ENCODE results near the gene RBM39. TPM values are rescaled to one million over a fixed set of nuclear protein-coding genes. Genes with fewer than 3 reads are reported as not detected.
"Not testable (repeated sequence)": the region's sequence is repeated elsewhere in the genome, so short reads cannot be mapped to it uniquely, and the experiment has no call there.

RBM39 gene
- total and polyA plus RNA-seq, 8 donors: 98.7 to 426 (median 134) TPM

- Histone ChIP-seq H3K27me3 (no peaks in the 10 kb centered on the region), H3K9me3 (no peaks in the 10 kb centered on the region), H3K4me1 (peaks cover 0 to 7% (median 0%) of the 10 kb centered on the region in 3 donors), H3K27ac (no peak overlapping the region), H3K4me3 (no peak overlapping the region), H3K36me3 (peaks cover 0 to 87% (median 53%) of the 10 kb centered on the region in 3 donors)
- no peak for FAIRE-seq
- ATAC-seq: no peak
- intact Hi-C loops (cut with DNase I): no loop called here
- no peak for TF ChIP-seq CTCF (IDR thresholded peaks at IDR 0.05)
- no peak for DNase-seq
Observed at GRCh38 chr20:35710039-35710438, 32.0 kb downstream of the RBM39 start.

GRCh38 chr20:35709259-35709658 is 32.8 kb downstream of the RBM39 start:
- DNase-seq: no peak
- Histone ChIP-seq H3K4me1 (peaks cover 0 to 7% (median 0%) of the 10 kb centered on the region in 3 donors), H3K4me3 (no peak overlapping the region), H3K27me3 (no peaks in the 10 kb centered on the region), H3K27ac (no peak overlapping the region), H3K9me3 (no peaks in the 10 kb centered on the region), H3K36me3 (peaks cover 4 to 87% (median 54%) of the 10 kb centered on the region in 3 donors)
- no peak for ATAC-seq
- no peak for TF ChIP-seq CTCF (IDR thresholded peaks at IDR 0.05)
- intact Hi-C loops (cut with DNase I): no loop called here
- WGBS, 2 donors: 82 to 88% methylated on average over 1 of the region's 1 CpG
- no peak for FAIRE-seq

DNA sequence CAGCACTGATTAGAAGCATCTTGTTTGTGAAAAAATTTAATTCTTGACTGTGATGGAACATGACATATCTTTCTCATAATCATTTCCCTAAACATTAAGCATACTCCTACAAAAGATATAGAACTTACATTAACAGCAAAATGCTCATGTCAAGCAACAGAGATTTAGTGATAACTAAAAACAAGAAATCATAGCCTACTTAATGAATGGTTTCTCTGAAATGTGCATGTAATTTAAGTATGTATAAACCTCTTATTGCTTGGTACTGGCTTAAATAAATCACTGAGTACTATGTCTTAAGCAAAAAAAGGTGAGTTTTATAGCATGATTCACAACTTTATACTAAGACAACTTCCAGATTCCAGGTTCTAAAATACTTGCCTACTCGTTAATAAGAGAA is 33.6 kb downstream of the RBM39 start:
- DNase-seq: no peak
- no peak overlapping the region for H3K27ac ChIP-seq
- H3K27me3 ChIP-seq: no peaks in the 10 kb centered on the region
- intact Hi-C loops (cut with DNase I): no loop called here
- H3K4me3 ChIP-seq: no peak overlapping the region
- no peaks in the 10 kb centered on the region for H3K9me3 ChIP-seq
- no peak for TF ChIP-seq CTCF (IDR thresholded peaks at IDR 0.05)
- WGBS, 2 donors: 38 to 55% methylated on average over 1 of the region's 1 CpG
- H3K4me1 ChIP-seq: peaks cover 0 to 7% (median 0%) of the 10 kb centered on the region in 3 donors
- ATAC-seq: no peak
- H3K36me3 ChIP-seq: peaks cover 9 to 87% (median 55%) of the 10 kb centered on the region in 3 donors
- FAIRE-seq: no peak

DNA sequence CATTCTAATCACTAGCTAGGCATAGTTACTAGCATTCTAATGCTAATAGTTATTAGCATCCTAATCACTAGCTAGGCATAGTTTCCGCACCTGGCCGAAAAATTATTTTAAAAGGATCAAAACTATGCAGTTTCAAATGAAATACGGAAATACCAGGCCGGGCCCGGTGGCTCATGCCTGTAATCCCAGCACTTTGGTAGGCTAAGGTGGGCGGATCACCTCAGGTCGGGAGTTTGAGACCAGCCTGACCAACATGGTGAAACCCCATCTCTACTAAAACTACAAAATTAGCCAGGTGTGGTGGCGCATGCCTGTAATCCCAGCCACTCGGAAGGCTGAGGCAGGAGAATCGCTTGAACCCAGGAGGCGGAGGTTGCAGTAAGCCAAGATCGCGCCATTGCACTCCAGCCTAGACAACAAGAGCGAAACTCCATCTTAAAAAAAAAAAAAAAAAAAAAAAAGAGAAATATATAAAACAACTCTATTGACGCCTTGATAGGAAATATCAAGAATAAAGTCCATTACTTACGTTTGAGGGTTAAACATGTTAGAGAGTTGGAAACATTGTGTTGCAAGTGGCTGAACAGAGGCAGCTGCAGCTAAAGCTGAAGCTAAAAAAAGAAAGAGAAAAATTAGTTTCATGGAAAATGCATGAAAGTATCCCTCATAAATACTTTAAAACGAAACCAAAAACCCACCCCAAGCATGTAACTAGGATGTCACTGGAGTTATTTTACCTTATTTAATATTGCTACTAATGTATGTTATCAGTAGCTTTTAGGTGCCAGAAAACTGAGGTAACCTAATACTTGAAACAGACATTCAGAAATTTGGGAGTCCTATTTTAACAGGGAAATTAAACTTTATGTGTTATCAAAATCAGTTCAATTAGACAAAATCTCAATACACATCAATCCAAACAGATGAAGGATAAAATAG is 35.2 kb downstream of the RBM39 start:
- H3K4me1 ChIP-seq; DNase-seq; ATAC-seq; H3K27me3 ChIP-seq; H3K27ac ChIP-seq; H3K4me3 ChIP-seq; intact Hi-C loops (cut with DNase I); FAIRE-seq; H3K9me3 ChIP-seq: not testable (repeated sequence)
- peaks cover 9 to 81% (median 54%) of the 10 kb centered on the region in 3 donors for H3K36me3 ChIP-seq
- 89 to 92% methylated on average over 17 of the region's 17 CpGs for WGBS, 2 donors

DNA sequence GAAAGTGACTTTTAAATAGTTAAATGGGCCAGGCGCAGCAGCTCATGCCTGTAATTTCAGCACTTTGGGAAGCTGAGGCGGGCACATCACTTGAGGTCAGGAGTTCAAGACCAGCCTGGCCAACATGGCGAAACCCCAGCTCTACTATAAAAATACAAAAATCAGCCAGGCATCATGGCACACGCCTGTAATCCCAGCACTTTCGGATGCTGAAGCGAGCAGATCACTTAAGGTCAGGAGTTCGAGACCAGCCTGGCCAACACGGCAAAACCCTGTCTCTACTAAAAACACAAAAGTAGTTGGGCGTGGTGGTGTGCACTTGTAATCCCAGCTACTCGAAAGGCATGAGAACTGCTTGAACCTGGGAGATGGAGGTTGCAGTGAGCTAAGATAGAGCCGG is 36.2 kb downstream of the RBM39 start:
- H3K27ac ChIP-seq; H3K27me3 ChIP-seq; ATAC-seq; DNase-seq; H3K9me3 ChIP-seq; FAIRE-seq; H3K4me3 ChIP-seq; intact Hi-C loops (cut with DNase I); H3K4me1 ChIP-seq: not testable (repeated sequence)
- peaks cover 9 to 73% (median 46%) of the 10 kb centered on the region in 3 donors for H3K36me3 ChIP-seq
- WGBS, 2 donors: 88 to 90% methylated on average over 11 of the region's 11 CpGs
